Panc1 (cell line): ENCODE measurements around the gene FAM98C.

ENCODE experiments used
- CTCF ChIP-seq: fragments of 450-650 bp; IDR thresholded peaks from 2 replicates; pipeline ENCODE4 v1.5.1; 2017; ENCODE audit warnings: mild to moderate bottlenecking
- POLR2AphosphoS5 ChIP-seq: IDR thresholded peaks from 2 replicates; pipeline ENCODE4 v1.6.1; 2012; ENCODE audit warnings: mild to moderate bottlenecking, low read depth, low read length, moderate library complexity

- TF ChIP-seq CTCF (no peak), POLR2AphosphoS5 (no peak)
Observed at GRCh38 chr19:38392707-38393308, 10.1 kb upstream of the FAM98C start.
